Measurements from ENCODE around the gene ARL8B. TPM values are rescaled to one million over a fixed set of nuclear protein-coding genes. Genes with fewer than 3 reads are reported as not detected.

Gene ARL8B
- total RNA-seq, 1 donor from 2014 or later: 35.7 TPM

GRCh38 chr3:5082789-5083115, 39.3 kb upstream of the ARL8B start:
- DNase-seq (ENCODE audit: low read depth, low spot score): no peak
- no peak overlapping the region for H3K27ac Mint-ChIP-seq (ENCODE audit: unreplicated experiment)
- H3K4me1 Mint-ChIP-seq: no peaks in the 10 kb centered on the region
- H3K27me3 Mint-ChIP-seq (ENCODE audit: low read depth): peaks cover 3% of the 10 kb centered on the region
- H3K36me3 Mint-ChIP-seq (ENCODE audit: low read depth): no peaks in the 10 kb centered on the region
- no peak overlapping the region for H3K4me3 Mint-ChIP-seq
- TF ChIP-seq, protein P1, sequence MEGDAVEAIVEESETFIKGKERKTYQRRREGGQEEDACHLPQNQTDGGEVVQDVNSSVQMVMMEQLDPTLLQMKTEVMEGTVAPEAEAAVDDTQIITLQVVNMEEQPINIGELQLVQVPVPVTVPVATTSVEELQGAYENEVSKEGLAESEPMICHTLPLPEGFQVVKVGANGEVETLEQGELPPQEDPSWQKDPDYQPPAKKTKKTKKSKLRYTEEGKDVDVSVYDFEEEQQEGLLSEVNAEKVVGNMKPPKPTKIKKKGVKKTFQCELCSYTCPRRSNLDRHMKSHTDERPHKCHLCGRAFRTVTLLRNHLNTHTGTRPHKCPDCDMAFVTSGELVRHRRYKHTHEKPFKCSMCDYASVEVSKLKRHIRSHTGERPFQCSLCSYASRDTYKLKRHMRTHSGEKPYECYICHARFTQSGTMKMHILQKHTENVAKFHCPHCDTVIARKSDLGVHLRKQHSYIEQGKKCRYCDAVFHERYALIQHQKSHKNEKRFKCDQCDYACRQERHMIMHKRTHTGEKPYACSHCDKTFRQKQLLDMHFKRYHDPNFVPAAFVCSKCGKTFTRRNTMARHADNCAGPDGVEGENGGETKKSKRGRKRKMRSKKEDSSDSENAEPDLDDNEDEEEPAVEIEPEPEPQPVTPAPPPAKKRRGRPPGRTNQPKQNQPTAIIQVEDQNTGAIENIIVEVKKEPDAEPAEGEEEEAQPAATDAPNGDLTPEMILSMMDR (conservative IDR thresholded peaks at IDR 0.05): no peak
- no peaks in the 10 kb centered on the region for H3K9me3 Mint-ChIP-seq

GRCh38 chr3:5084224-5084623, 37.9 kb upstream of the ARL8B start:
- Mint-ChIP-seq H3K27me3 (ENCODE audit: low read depth) (peaks cover 6% of the 10 kb centered on the region), H3K9me3 (no peaks in the 10 kb centered on the region), H3K36me3 (ENCODE audit: low read depth) (no peaks in the 10 kb centered on the region), H3K27ac (ENCODE audit: unreplicated experiment) (no peak overlapping the region), H3K4me1 (no peaks in the 10 kb centered on the region), H3K4me3 (no peak overlapping the region)
- no peak for DNase-seq (ENCODE audit: low read depth, low spot score)
- TF ChIP-seq, protein P1 (conservative IDR thresholded peaks at IDR 0.05): no peak

DNA sequence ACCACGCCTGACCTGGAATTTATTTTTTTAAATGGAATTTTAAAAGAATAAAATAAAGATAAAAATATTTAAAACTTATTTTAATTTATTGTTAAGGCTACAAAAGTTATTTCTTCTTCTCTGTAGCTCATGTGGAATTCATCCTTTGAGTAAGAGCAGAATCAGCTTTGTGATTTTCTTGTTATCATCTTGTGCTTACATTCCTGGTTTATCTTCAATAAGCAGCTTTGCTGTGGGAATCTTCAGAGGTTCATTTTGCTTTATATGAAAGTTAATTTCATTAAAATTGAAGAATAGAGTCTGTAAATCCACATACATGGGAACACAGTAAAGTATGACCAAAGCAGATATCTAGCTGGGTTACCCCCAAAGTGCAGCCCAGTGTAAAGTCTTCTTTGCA, 35.4 kb upstream of the ARL8B start:
- Mint-ChIP-seq H3K9me3 (no peaks in the 10 kb centered on the region), H3K27ac (ENCODE audit: unreplicated experiment) (no peak overlapping the region), H3K4me3 (no peak overlapping the region), H3K4me1 (no peaks in the 10 kb centered on the region), H3K36me3 (ENCODE audit: low read depth) (no peaks in the 10 kb centered on the region), H3K27me3 (ENCODE audit: low read depth) (peaks cover 18% of the 10 kb centered on the region)
- TF ChIP-seq, protein P1 (conservative IDR thresholded peaks at IDR 0.05): no peak
- no peak for DNase-seq (ENCODE audit: low read depth, low spot score)

DNA sequence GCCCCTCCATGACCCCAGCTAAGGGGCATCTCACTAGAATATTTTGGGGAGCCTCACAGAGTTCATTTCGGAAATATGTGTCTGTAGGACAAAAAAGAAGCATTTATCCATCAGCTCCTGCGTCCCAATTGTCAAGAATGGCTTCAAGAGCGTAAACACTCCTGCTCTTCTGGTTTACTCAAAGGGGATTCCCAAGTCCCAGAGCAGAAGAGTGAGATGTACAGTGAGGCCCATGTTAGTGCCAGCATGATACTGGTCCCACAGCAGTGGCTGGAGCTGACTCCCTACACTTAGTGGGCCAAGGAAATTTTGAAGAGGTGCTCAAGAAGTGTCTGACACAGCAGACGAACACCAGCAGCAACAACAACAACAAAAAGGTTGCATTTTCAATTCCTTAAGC, 34.9 kb upstream of the ARL8B start:
- Mint-ChIP-seq H3K4me3 (no peak overlapping the region), H3K27me3 (ENCODE audit: low read depth) (peaks cover 19% of the 10 kb centered on the region), H3K9me3 (no peaks in the 10 kb centered on the region), H3K4me1 (no peaks in the 10 kb centered on the region), H3K27ac (ENCODE audit: unreplicated experiment) (no peak overlapping the region), H3K36me3 (ENCODE audit: low read depth) (no peaks in the 10 kb centered on the region)
- DNase-seq (ENCODE audit: low read depth, low spot score): no peak
- TF ChIP-seq, protein P1 (conservative IDR thresholded peaks at IDR 0.05): no peak

DNA sequence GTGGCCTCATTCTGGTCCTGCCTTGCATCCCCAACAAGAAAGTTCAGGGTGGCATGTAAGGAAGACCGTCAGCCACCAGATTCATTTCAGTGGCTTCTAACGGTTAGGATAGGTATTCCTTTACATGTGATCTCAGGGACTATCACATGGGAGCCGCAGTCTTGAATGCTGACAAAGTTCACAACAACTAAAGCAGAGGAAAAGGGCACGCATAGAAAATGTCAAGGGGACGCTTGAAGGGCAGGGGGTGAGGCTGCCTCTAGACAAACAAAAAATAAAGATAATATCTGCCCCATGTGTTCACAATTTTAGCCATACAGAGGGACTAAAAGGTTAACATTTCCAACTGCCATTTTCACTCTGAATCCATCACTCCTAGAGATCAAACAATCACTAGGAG, 31.9 kb upstream of the ARL8B start:
- Mint-ChIP-seq H3K36me3 (ENCODE audit: low read depth) (no peaks in the 10 kb centered on the region), H3K9me3 (no peaks in the 10 kb centered on the region), H3K4me3 (no peak overlapping the region), H3K4me1 (no peaks in the 10 kb centered on the region), H3K27me3 (ENCODE audit: low read depth) (peaks cover 40% of the 10 kb centered on the region), H3K27ac (ENCODE audit: unreplicated experiment) (no peak overlapping the region)
- no peak for DNase-seq (ENCODE audit: low read depth, low spot score)
- TF ChIP-seq, protein P1 (conservative IDR thresholded peaks at IDR 0.05): no peak

GRCh38 chr3:5092018-5092417, 30.1 kb upstream of the ARL8B start:
- no peaks in the 10 kb centered on the region for H3K9me3 Mint-ChIP-seq
- H3K4me3 Mint-ChIP-seq: no peak overlapping the region
- TF ChIP-seq, protein P1 (conservative IDR thresholded peaks at IDR 0.05): no peak
- H3K27ac Mint-ChIP-seq (ENCODE audit: unreplicated experiment): no peak overlapping the region
- peaks cover 57% of the 10 kb centered on the region for H3K27me3 Mint-ChIP-seq (ENCODE audit: low read depth)
- H3K36me3 Mint-ChIP-seq (ENCODE audit: low read depth): no peaks in the 10 kb centered on the region
- DNase-seq (ENCODE audit: low read depth, low spot score): no peak
- peaks cover 4% of the 10 kb centered on the region for H3K4me1 Mint-ChIP-seq

Measured in neural crest cell (in vitro differentiated cells).